ENCODE results near the gene KBTBD12.

GRCh38 chr3:127900536-127900935 lies 14.5 kb upstream of the KBTBD12 start:
- TF ChIP-seq ESRRA (CRISPR knock-in tag; IDR thresholded peaks at IDR 0.05; ENCODE audit: low read depth), result no peak
- TF ChIP-seq ZNF431 (CRISPR knock-in tag; IDR thresholded peaks at IDR 0.05; ENCODE audit: borderline replicate concordance, low read depth), result no peak
- TF ChIP-seq ZNF792 (CRISPR knock-in tag; IDR thresholded peaks at IDR 0.05), result no peak
- TF ChIP-seq KDM4B (CRISPR knock-in tag; IDR thresholded peaks at IDR 0.05), result no peak
- no peak for TF ChIP-seq ZBTB43 (CRISPR knock-in tag; conservative IDR thresholded peaks at IDR 0.05)
- TF ChIP-seq MNT (IDR thresholded peaks at IDR 0.05), result no peak
- no peak for TF ChIP-seq THAP8 (CRISPR knock-in tag; IDR thresholded peaks at IDR 0.05; ENCODE audit: borderline replicate concordance)

Measured in HepG2 (cell line).